PC-3 (cell line): Measurements from ENCODE around the gene TRPV5. TPM values are rescaled to one million over a fixed set of nuclear protein-coding genes. Genes with fewer than 3 reads are reported as not detected.

Experiments used
- ATAC-seq: fragments of 200-7000 bp; cut with Tn5 transposase; 2 replicates; pipeline ENCODE4 v1.9.1; 2020; ENCODE audit warnings: mild to moderate bottlenecking, moderate library complexity
- BruUV-seq: library from RNA; stranded (reverse); fragments of 400-500 nt; replicated peaks from 2 replicates; lab custom pipeline; 2021; lab: Mats Ljungman, UMichigan
- CTCF ChIA-PET: fragments of 300-600 bp; sonication (Branson Sonifier 250); formaldehyde crosslinking; loops from one replicate; lab custom pipeline; 2022; ENCODE audit warnings: antibody characterized with exemption; lab: Charles Lee
- POLR2A ChIA-PET: fragments of 300-600 bp; sonication (Branson Sonifier 250); formaldehyde crosslinking; loops from one replicate; lab custom pipeline; 2022; ENCODE audit warnings: antibody characterized with exemption; ENCODE audit not compliant: unreplicated experiment; lab: Charles Lee
- DNase-seq: peaks from one replicate; pipeline ENCODE4 v3.0.0-alpha.2; 2015
- H2AFZ ChIP-seq: fragments of 300-600 bp; sonication (generic); 2 replicates; pipeline ENCODE4 v1.6.0; 2016; ENCODE audit warnings: antibody characterized with exemption, low read length
- H3F3A ChIP-seq: fragments of 300-600 bp; sonication (generic); one replicate; pipeline ENCODE4 v1.6.0; 2017; ENCODE audit warnings: antibody characterized with exemption, low read length, control low read depth, mild to moderate bottlenecking; ENCODE audit not compliant: unreplicated experiment
- H3K27ac ChIP-seq: fragments of 300-600 bp; sonication (generic); 2 replicates; pipeline ENCODE4 v1.5.1; 2016; ENCODE audit warnings: mild to moderate bottlenecking, low read length
- H3K27me3 ChIP-seq: fragments of 300-600 bp; sonication (generic); 2 replicates; pipeline ENCODE4 v1.6.1; 2016; ENCODE audit warnings: low read length, mixed read lengths
- H3K36me3 ChIP-seq: fragments of 300-600 bp; sonication (generic); 2 replicates; pipeline ENCODE4 v1.6.1; 2016; ENCODE audit warnings: low read depth, mixed run types, low read length, mixed read lengths
- H3K4me1 ChIP-seq: fragments of 300-600 bp; sonication (generic); 2 replicates; pipeline ENCODE4 v1.5.1; 2016; ENCODE audit warnings: low read length; ENCODE audit not compliant: insufficient read depth
- H3K4me2 ChIP-seq: fragments of 300-600 bp; sonication (generic); 2 replicates; pipeline ENCODE4 v1.6.0; 2016; ENCODE audit warnings: low read length
- H3K4me3 ChIP-seq: fragments of 300-600 bp; sonication (generic); 2 replicates; pipeline ENCODE4 v1.5.1; 2016; ENCODE audit warnings: mild to moderate bottlenecking, low read length, mixed read lengths
- H3K79me2 ChIP-seq: fragments of 300-600 bp; sonication (generic); 2 replicates; pipeline ENCODE4 v1.6.1; 2017; ENCODE audit warnings: low read length, mixed read lengths
- H3K9ac ChIP-seq: fragments of 300-600 bp; sonication (generic); 2 replicates; pipeline ENCODE4 v1.6.0; 2016; ENCODE audit warnings: mild to moderate bottlenecking, low read length
- H3K9me2 ChIP-seq: fragments of 300-600 bp; sonication (generic); replicated peaks from 2 replicates; pipeline ENCODE4 v1.6.1; 2016; ENCODE audit warnings: mixed run types, low read length, mixed read lengths
- H3K9me3 ChIP-seq: fragments of 300-600 bp; sonication (generic); 2 replicates; pipeline ENCODE4 v1.6.1; 2016; ENCODE audit warnings: low read length, mixed read lengths
- H4K20me1 ChIP-seq: fragments of 300-600 bp; sonication (generic); 2 replicates; pipeline ENCODE4 v1.6.1; 2016; ENCODE audit warnings: low read length, mixed read lengths
- CTCF ChIP-seq: fragments of 300-600 bp; sonication (generic); conservative IDR thresholded peaks from 2 replicates; pipeline ENCODE4 v1.5.1; 2017; ENCODE audit warnings: antibody characterized with exemption, low read depth, mild to moderate bottlenecking, low read length
- EZH2 ChIP-seq: fragments of 300-600 bp; sonication (generic); IDR thresholded peaks from one replicate; pipeline ENCODE4 v1.6.1; 2017; ENCODE audit warnings: antibody characterized with exemption, mild to moderate bottlenecking, low read length; ENCODE audit not compliant: unreplicated experiment
- EZH2phosphoT487 ChIP-seq: fragments of 300-600 bp; sonication (generic); IDR thresholded peaks from 2 replicates; pipeline ENCODE4 v1.6.1; 2018; ENCODE audit warnings: mild to moderate bottlenecking, antibody characterized with exemption, low read length, borderline replicate concordance
- intact Hi-C: fragments of 100-400 bp; cut with micrococcal nuclease; formaldehyde crosslinking; loops from 2 replicates; pipeline ENCODE4 v1.9.0; 2023
- total RNA-seq: library from RNA; depleted of rRNA; stranded (reverse); fragments of >200 nt; gene quantifications from 2 replicates; pipeline ENCODE4 v1.2.3, GENCODE V29; 2014

Gene TRPV5
- total RNA-seq, 1 experiment from 2014 or later = not detected

GRCh38 chr7:142908290-142908689, 25.3 kb downstream of the TRPV5 start:
- TF ChIP-seq EZH2 (no peak), EZH2phosphoT487 (no peak), CTCF (no peak)
- ChIA-PET POLR2A (no interaction called here), CTCF (no interaction called here)
- H3K79me2 ChIP-seq = no peaks in the 10 kb centered on the region
- no TSS peak for BruUV-seq
- H4K20me1 ChIP-seq = no peaks in the 10 kb centered on the region
- H3K4me1 ChIP-seq = peaks cover 4% of the 10 kb centered on the region; the same call in 1 of the 2 replicates
- H3K9me2 ChIP-seq = no peaks in the 10 kb centered on the region
- H3K27ac ChIP-seq = no peak overlapping the region
- H3K4me2 ChIP-seq = no peak overlapping the region
- no peak overlapping the region for H3K4me3 ChIP-seq
- no peak overlapping the region for H2AFZ ChIP-seq
- intact Hi-C loops = no loop called here
- H3F3A ChIP-seq = no peaks in the 10 kb centered on the region
- peaks cover 29% of the 10 kb centered on the region for H3K27me3 ChIP-seq
- no peak overlapping the region for H3K9ac ChIP-seq
- no peaks in the 10 kb centered on the region for H3K36me3 ChIP-seq
- ATAC-seq (no peak), DNase-seq (no peak)
- peaks cover 17% of the 10 kb centered on the region; the same call in 1 of the 2 replicates for H3K9me3 ChIP-seq

- TF ChIP-seq EZH2 (no peak), CTCF (no peak), EZH2phosphoT487 (no peak)
- POLR2A ChIA-PET = no interaction called here
Observed at GRCh38 chr7:142906643-142907042, 26.9 kb downstream of the TRPV5 start.

GRCh38 chr7:142905759-142906158, 27.8 kb downstream of the TRPV5 start:
- no peaks in the 10 kb centered on the region for H3K9me2 ChIP-seq
- H3K27me3 ChIP-seq = peaks cover 11% of the 10 kb centered on the region
- H4K20me1 ChIP-seq = no peaks in the 10 kb centered on the region
- POLR2A ChIA-PET = no interaction called here
- CTCF ChIA-PET = no interaction called here
- ATAC-seq (no peak), DNase-seq (no peak)
- intact Hi-C loops = no loop called here
- H2AFZ ChIP-seq = no peak overlapping the region
- no peak overlapping the region for H3K4me3 ChIP-seq
- H3K9me3 ChIP-seq = peaks cover 17% of the 10 kb centered on the region; the same call in 1 of the 2 replicates
- H3K9ac ChIP-seq = no peak overlapping the region
- H3F3A ChIP-seq = no peaks in the 10 kb centered on the region
- H3K27ac ChIP-seq = no peak overlapping the region
- no peak for TF ChIP-seq EZH2phosphoT487
- no peak for TF ChIP-seq EZH2
- no peak for TF ChIP-seq CTCF
- no peaks in the 10 kb centered on the region for H3K79me2 ChIP-seq
- BruUV-seq = no TSS peak
- no peaks in the 10 kb centered on the region for H3K36me3 ChIP-seq
- H3K4me1 ChIP-seq = peaks cover 4% of the 10 kb centered on the region; the same call in 1 of the 2 replicates
- no peak overlapping the region for H3K4me2 ChIP-seq

More at GRCh38 chr7:142906643-142907042, 26.9 kb downstream of the TRPV5 start:
- no peaks in the 10 kb centered on the region for H3F3A ChIP-seq
- no peaks in the 10 kb centered on the region for H3K79me2 ChIP-seq
- DNase-seq (no peak), ATAC-seq (no peak)
- no peaks in the 10 kb centered on the region for H4K20me1 ChIP-seq
- H3K27me3 ChIP-seq = peaks cover 20% of the 10 kb centered on the region
- peaks cover 17% of the 10 kb centered on the region; the same call in 1 of the 2 replicates for H3K9me3 ChIP-seq
- no peak overlapping the region for H2AFZ ChIP-seq
- no peaks in the 10 kb centered on the region for H3K36me3 ChIP-seq
- intact Hi-C loops = no loop called here
- H3K4me1 ChIP-seq = peaks cover 4% of the 10 kb centered on the region; the same call in 1 of the 2 replicates
- no peak overlapping the region for H3K9ac ChIP-seq
- H3K4me2 ChIP-seq = no peak overlapping the region
- no TSS peak for BruUV-seq
- no peak overlapping the region for H3K27ac ChIP-seq
- no peak overlapping the region for H3K4me3 ChIP-seq
- no peaks in the 10 kb centered on the region for H3K9me2 ChIP-seq
- CTCF ChIA-PET = no interaction called here
